ENCODE measurements around the gene FAM236A.
"Not testable (repeated sequence)": the region's sequence is repeated elsewhere in the genome, so short reads cannot be mapped to it uniquely, and the experiment has no call there.

GRCh38 chrX:72889740-72890139 lies 48.3 kb upstream of the FAM236A start:
- not testable (repeated sequence) for TF ChIP-seq POLR2A (IDR thresholded peaks at IDR 0.05)
- TF ChIP-seq, protein P1, sequence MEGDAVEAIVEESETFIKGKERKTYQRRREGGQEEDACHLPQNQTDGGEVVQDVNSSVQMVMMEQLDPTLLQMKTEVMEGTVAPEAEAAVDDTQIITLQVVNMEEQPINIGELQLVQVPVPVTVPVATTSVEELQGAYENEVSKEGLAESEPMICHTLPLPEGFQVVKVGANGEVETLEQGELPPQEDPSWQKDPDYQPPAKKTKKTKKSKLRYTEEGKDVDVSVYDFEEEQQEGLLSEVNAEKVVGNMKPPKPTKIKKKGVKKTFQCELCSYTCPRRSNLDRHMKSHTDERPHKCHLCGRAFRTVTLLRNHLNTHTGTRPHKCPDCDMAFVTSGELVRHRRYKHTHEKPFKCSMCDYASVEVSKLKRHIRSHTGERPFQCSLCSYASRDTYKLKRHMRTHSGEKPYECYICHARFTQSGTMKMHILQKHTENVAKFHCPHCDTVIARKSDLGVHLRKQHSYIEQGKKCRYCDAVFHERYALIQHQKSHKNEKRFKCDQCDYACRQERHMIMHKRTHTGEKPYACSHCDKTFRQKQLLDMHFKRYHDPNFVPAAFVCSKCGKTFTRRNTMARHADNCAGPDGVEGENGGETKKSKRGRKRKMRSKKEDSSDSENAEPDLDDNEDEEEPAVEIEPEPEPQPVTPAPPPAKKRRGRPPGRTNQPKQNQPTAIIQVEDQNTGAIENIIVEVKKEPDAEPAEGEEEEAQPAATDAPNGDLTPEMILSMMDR (IDR thresholded peaks at IDR 0.05), result not testable (repeated sequence)
